Measurements from ENCODE around the gene ATP6V0A4.

DNA sequence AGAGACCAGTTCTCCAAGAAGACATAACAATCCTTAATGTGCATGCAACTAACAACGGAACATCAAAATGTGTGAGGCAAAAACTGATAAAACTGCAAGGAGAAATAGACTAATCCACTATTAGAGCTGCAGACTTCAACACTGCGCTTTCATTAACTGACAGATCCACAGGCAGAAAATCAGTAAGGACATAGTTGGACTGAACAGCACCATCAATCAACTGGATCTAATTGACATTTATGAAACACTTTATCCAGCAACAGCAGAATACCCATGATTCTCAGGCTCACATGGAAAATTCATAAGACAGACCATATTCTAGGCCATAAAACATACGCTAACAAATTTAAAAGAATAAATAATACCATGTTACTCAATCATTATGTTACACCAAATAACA is 21.6 kb upstream of the ATP6V0A4 start:
- TF ChIP-seq, protein P1, sequence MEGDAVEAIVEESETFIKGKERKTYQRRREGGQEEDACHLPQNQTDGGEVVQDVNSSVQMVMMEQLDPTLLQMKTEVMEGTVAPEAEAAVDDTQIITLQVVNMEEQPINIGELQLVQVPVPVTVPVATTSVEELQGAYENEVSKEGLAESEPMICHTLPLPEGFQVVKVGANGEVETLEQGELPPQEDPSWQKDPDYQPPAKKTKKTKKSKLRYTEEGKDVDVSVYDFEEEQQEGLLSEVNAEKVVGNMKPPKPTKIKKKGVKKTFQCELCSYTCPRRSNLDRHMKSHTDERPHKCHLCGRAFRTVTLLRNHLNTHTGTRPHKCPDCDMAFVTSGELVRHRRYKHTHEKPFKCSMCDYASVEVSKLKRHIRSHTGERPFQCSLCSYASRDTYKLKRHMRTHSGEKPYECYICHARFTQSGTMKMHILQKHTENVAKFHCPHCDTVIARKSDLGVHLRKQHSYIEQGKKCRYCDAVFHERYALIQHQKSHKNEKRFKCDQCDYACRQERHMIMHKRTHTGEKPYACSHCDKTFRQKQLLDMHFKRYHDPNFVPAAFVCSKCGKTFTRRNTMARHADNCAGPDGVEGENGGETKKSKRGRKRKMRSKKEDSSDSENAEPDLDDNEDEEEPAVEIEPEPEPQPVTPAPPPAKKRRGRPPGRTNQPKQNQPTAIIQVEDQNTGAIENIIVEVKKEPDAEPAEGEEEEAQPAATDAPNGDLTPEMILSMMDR (IDR thresholded peaks at IDR 0.05): no peak
- TF ChIP-seq EZH2 (IDR thresholded peaks at IDR 0.05; ENCODE audit: borderline replicate concordance, insufficient read depth, low read depth, low read length, poor library complexity, severe bottlenecking): no peak

All from B cell (primary cell).